Bone marrow (tissue), 2 donors: ENCODE measurements around the gene PEX13.

Experiments
- DNase-seq, 2 donors: peaks; one replicate each; lab custom pipeline; 2025; lab: John Stamatoyannopoulos, UW

PEX13 gene

GRCh38 chr2:61065714-61066709, 48.5 kb downstream of the PEX13 start, which contains the start of gene SANBR:
Gene SANBR, plus strand, starts transcription at chr2:61065871. Its CDS starts 4,480 bp downstream, at chr2:61070351.
- DNase-seq = peak; percentile 60 to 76

- DNase-seq = no peak
Observed at GRCh38 chr2:61074100-61074499, 56.6 kb downstream of the PEX13 start.

GRCh38 chr2:61085883-61086282, 68.4 kb downstream of the PEX13 start:
- DNase-seq = no peak

DNA sequence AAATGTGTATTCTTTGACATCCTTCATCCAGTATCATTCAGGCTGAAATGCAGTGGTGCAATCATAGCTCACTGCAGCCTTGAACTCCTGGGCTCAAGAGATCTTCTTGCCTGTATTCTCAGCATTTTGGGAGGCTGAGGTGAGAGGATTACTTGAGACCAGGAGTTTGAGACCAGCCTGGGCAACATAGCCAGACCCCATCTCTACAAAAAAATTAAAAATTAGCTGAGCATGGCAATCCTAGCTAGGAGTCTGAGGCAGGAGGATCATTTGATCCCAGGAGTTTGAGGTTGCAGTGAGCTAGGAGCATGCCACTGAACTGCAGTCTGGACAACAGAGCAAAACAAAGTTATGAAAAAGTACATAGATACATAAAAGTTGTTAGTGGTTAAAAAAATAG, 72.3 kb downstream of the PEX13 start:
- DNase-seq = no peak

GRCh38 chr2:61090386-61090921, 72.9 kb downstream of the PEX13 start:
- no peak for DNase-seq

- no peak for DNase-seq
Observed at GRCh38 chr2:61091485-61091884, 74.0 kb downstream of the PEX13 start.

DNA sequence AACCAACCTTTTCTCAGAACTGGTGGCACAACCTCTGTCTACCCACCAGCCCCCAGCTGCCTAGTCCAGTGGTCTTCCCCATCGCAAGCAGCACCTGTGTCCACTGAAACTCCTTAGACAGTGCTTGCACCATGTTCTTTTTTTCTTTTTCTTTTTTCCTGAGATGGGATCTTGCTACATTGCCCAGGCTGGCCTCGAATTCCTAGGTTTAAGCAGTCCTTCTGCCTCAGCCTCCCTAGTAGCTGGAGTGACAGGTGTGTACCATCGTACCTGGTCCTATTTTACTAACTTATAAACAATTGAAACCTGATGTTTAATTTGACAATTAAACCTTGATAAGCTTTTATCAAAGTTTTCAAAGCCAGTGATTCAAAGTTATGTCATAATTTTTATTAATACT, 78.9 kb downstream of the PEX13 start:
- no peak for DNase-seq

- DNase-seq = no peak
Observed at GRCh38 chr2:61100801-61101200, 83.3 kb downstream of the PEX13 start.
